IMR-90 (cell line): ENCODE results near the gene USP51.
"Not testable (repeated sequence)": the region's sequence is repeated elsewhere in the genome, so short reads cannot be mapped to it uniquely, and the experiment has no call there.

Source experiments
- BHLHE40 ChIP-seq: fragments of 150-350 bp; IDR thresholded peaks from 2 replicates; pipeline ENCODE4 v1.6.1; 2016; ENCODE audit warnings: mild to moderate bottlenecking, low read depth, low read length
- CEBPB ChIP-seq: IDR thresholded peaks from 2 replicates; pipeline ENCODE4 v1.6.1; 2012; ENCODE audit warnings: low read depth, low read length, improper control_type of control experiment
- CTCF ChIP-seq: conservative IDR thresholded peaks from 2 replicates; pipeline ENCODE4 v1.5.1; 2012; ENCODE audit warnings: mild to moderate bottlenecking, low read depth, low read length, improper control_type of control experiment
- MAFK ChIP-seq: IDR thresholded peaks from 2 replicates; pipeline ENCODE4 v1.6.1; 2012; ENCODE audit warnings: low read depth, low read length, improper control_type of control experiment
- MAZ ChIP-seq: IDR thresholded peaks from 2 replicates; pipeline ENCODE4 v1.6.1; 2012; ENCODE audit warnings: low read depth, mild to moderate bottlenecking, low read length, improper control_type of control experiment, moderate library complexity, borderline replicate concordance
- MXI1 ChIP-seq: IDR thresholded peaks from 2 replicates; pipeline ENCODE4 v1.6.1; 2012; ENCODE audit warnings: low read depth, mild to moderate bottlenecking, low read length, moderate library complexity, borderline replicate concordance
- POLR2A ChIP-seq: IDR thresholded peaks from 2 replicates; pipeline ENCODE4 v1.6.1; 2012; ENCODE audit warnings: mild to moderate bottlenecking, low read depth, low read length
- RAD21 ChIP-seq: IDR thresholded peaks from 2 replicates; pipeline ENCODE4 v1.6.1; 2012; ENCODE audit warnings: low read length, improper control_type of control experiment
- RCOR1 ChIP-seq: IDR thresholded peaks from 2 replicates; pipeline ENCODE4 v1.6.1; 2012; ENCODE audit warnings: mild to moderate bottlenecking, low read length, improper control_type of control experiment; ENCODE audit not compliant: insufficient replicate concordance
- RFX5 ChIP-seq: IDR thresholded peaks from 2 replicates; pipeline ENCODE4 v1.8.0; 2012; ENCODE audit warnings: low read depth, mild to moderate bottlenecking, low read length, moderate library complexity
- SMC3 ChIP-seq: fragments of 150-350 bp; IDR thresholded peaks from 2 replicates; pipeline ENCODE4 v1.6.1; 2016; ENCODE audit warnings: low read depth, mild to moderate bottlenecking, antibody characterized with exemption, low read length, moderate library complexity
- USF2 ChIP-seq: fragments of 150-350 bp; IDR thresholded peaks from 2 replicates; pipeline ENCODE4 v1.6.1; 2017; ENCODE audit warnings: mild to moderate bottlenecking, antibody characterized with exemption, low read length, low read depth

- not testable (repeated sequence) for TF ChIP-seq CTCF, BHLHE40, POLR2A, RFX5, MAZ, SMC3, USF2, CEBPB, RAD21, RCOR1, MXI1, MAFK
Measured at GRCh38 chrX:55455708-55456107, 33.9 kb downstream of the USP51 start.
